Measurements from ENCODE around the gene PARVG. TPM values are rescaled to one million over a fixed set of nuclear protein-coding genes. Genes with fewer than 3 reads are reported as not detected.

Gene PARVG
- total RNA-seq, 1 experiment from 2014 or later = 0.23 TPM

DNA sequence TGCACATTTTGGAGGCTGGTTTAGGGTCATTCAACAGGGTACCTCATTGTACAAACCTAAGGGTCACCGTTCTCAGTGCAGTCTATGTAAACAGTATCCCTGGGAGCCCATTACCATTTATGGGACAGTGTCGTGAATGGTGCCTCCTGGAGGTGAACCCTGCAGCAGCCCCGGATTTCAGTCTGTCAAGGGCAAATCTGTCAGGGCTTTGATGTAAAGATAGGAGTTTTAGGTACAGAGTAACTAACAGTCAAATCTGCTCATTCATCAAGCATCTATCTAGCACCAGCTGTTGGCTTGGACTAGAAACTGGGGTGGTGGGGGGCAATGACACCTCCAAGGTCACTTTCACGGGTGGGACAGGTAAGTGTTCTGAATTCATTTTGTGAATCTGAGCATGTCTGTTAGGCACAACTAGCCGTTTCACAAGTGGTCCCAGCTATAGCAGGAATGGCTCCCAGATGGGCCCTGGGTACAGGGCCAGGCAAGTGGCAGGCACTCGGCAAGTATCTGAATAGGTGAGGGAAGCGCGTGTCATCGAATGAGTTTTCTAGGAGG, 63.6 kb downstream of the PARVG start:
- no peak for DNase-seq (ENCODE audit: unreplicated experiment)
- ChIA-PET CTCF (no interaction called here), POLR2A (no interaction called here)
- Mint-ChIP-seq H3K36me3 (ENCODE audit: insufficient read depth, unreplicated experiment) (no peaks in the 10 kb centered on the region), H3K9me3 (ENCODE audit: unreplicated experiment) (no peaks in the 10 kb centered on the region), H3K27me3 (ENCODE audit: insufficient read depth, unreplicated experiment) (peaks cover 38% of the 10 kb centered on the region), H3K4me1 (ENCODE audit: insufficient read depth, unreplicated experiment) (no peaks in the 10 kb centered on the region), H3K27ac (ENCODE audit: low read depth, unreplicated experiment) (no peak overlapping the region), H3K4me3 (ENCODE audit: unreplicated experiment) (no peak overlapping the region)
- BruUV-seq (replicated peaks) = no TSS peak
- TF ChIP-seq, protein P1, sequence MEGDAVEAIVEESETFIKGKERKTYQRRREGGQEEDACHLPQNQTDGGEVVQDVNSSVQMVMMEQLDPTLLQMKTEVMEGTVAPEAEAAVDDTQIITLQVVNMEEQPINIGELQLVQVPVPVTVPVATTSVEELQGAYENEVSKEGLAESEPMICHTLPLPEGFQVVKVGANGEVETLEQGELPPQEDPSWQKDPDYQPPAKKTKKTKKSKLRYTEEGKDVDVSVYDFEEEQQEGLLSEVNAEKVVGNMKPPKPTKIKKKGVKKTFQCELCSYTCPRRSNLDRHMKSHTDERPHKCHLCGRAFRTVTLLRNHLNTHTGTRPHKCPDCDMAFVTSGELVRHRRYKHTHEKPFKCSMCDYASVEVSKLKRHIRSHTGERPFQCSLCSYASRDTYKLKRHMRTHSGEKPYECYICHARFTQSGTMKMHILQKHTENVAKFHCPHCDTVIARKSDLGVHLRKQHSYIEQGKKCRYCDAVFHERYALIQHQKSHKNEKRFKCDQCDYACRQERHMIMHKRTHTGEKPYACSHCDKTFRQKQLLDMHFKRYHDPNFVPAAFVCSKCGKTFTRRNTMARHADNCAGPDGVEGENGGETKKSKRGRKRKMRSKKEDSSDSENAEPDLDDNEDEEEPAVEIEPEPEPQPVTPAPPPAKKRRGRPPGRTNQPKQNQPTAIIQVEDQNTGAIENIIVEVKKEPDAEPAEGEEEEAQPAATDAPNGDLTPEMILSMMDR (IDR thresholded peaks at IDR 0.05; ENCODE audit: unreplicated experiment) = no peak
- intact Hi-C loops (cut with micrococcal nuclease) = no loop called here

DNA sequence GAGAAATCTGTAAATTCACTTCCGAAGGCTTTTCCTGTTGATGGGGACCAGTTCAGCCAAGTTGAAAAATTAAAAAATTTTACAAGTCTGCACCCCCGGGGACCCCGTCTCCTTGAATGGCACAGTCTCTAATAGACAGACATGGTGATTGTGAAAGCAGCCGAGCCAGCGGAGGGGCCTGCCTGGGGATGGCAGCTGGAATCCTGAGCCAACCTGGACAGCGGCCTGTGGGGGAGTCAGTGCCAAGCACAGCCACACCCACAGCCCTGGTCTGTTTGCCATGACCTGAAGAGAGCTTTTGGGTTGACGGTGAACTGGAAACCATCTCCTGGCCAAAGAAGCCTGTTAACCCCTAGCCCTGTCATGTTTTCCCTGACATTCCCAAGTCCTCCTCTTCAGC, 64.7 kb downstream of the PARVG start:
- Mint-ChIP-seq H3K4me1 (ENCODE audit: insufficient read depth, unreplicated experiment) (no peaks in the 10 kb centered on the region), H3K36me3 (ENCODE audit: insufficient read depth, unreplicated experiment) (no peaks in the 10 kb centered on the region), H3K4me3 (ENCODE audit: unreplicated experiment) (no peak overlapping the region), H3K9me3 (ENCODE audit: unreplicated experiment) (no peaks in the 10 kb centered on the region), H3K27ac (ENCODE audit: low read depth, unreplicated experiment) (no peak overlapping the region), H3K27me3 (ENCODE audit: insufficient read depth, unreplicated experiment) (peaks cover 27% of the 10 kb centered on the region)
- no peak for DNase-seq (ENCODE audit: unreplicated experiment)
- ChIA-PET POLR2A (no interaction called here), CTCF (no interaction called here)
- intact Hi-C loops (cut with micrococcal nuclease) = no loop called here
- TF ChIP-seq, protein P1 (IDR thresholded peaks at IDR 0.05; ENCODE audit: unreplicated experiment) = no peak
- no TSS peak for BruUV-seq (replicated peaks)

DNA sequence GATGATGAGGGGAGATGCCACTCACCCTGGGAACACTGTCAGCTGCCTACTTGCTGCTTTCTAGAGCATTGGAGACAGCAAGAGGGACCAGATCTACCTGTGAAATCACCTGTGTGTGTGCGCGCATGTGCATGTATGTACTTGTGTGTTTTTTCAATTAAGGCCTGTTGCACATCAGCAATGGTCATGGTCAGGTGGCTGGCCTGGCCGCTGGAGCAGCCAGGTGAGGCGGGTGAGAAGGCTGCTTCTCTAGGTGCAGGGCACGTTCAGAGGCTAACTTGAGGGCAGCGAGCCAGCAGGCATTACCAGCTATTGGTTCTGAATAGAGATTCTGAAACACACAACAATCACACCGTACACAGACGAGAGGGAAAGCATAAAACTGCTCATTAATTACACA, 65.1 kb downstream of the PARVG start:
- Mint-ChIP-seq H3K9me3 (ENCODE audit: unreplicated experiment) (no peaks in the 10 kb centered on the region), H3K4me1 (ENCODE audit: insufficient read depth, unreplicated experiment) (no peaks in the 10 kb centered on the region), H3K27me3 (ENCODE audit: insufficient read depth, unreplicated experiment) (peaks cover 23% of the 10 kb centered on the region), H3K4me3 (ENCODE audit: unreplicated experiment) (no peak overlapping the region), H3K36me3 (ENCODE audit: insufficient read depth, unreplicated experiment) (no peaks in the 10 kb centered on the region), H3K27ac (ENCODE audit: low read depth, unreplicated experiment) (no peak overlapping the region)
- no TSS peak for BruUV-seq (replicated peaks)
- intact Hi-C loops (cut with micrococcal nuclease) = no loop called here
- CTCF ChIA-PET = no interaction called here
- TF ChIP-seq, protein P1 (IDR thresholded peaks at IDR 0.05; ENCODE audit: unreplicated experiment) = no peak
- DNase-seq (ENCODE audit: unreplicated experiment) = no peak
- POLR2A ChIA-PET = no interaction called here

DNA sequence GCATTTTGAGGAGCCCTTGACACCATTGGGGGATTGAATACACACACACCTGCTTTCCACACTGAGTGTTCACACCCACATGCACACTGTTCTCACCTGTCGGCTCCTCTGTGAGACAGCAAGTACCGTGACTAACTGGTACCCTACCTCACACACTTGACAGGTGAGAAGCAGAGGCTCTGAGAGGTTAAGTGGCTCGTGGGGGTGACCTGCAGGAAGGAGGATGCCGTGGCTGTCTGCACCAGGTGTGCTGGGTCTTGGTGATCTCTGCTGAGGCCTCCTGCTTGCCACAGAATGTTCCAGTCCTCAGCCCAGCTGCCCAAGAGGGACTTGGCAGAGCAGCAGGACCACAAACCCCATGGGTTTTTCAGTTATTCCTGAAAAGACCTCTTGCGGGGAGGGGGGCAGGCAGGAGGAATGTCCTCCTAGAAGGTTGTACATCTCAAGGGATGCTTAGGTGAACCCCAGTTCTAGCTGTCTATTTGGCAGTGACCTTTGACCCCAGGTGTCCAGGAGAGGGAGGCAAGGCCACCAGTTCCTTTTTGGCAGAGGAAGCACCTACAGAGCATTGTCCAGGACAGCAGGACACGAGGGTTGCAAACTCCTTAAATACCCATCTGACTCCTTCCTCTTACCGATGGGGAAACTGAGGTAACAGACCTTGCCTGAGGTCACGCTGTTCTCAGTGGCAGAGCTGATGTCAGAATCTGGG, 66.0 kb downstream of the PARVG start:
- Mint-ChIP-seq H3K27ac (ENCODE audit: low read depth, unreplicated experiment) (no peak overlapping the region), H3K27me3 (ENCODE audit: insufficient read depth, unreplicated experiment) (peaks cover 14% of the 10 kb centered on the region), H3K36me3 (ENCODE audit: insufficient read depth, unreplicated experiment) (no peaks in the 10 kb centered on the region), H3K4me3 (ENCODE audit: unreplicated experiment) (no peak overlapping the region), H3K4me1 (ENCODE audit: insufficient read depth, unreplicated experiment) (no peaks in the 10 kb centered on the region), H3K9me3 (ENCODE audit: unreplicated experiment) (no peaks in the 10 kb centered on the region)
- POLR2A ChIA-PET = no interaction called here
- TF ChIP-seq, protein P1 (IDR thresholded peaks at IDR 0.05; ENCODE audit: unreplicated experiment) = no peak
- CTCF ChIA-PET = interaction anchor here (1.0 kb wide), 1 partner anchor 380 kb away, joined by 4 read pairs; no protein-coding TSS in a partner anchor
- BruUV-seq (replicated peaks) = no TSS peak
- DNase-seq (ENCODE audit: unreplicated experiment) = no peak
- intact Hi-C loops (cut with micrococcal nuclease) = no loop called here

Measured in MCF 10A (cell line).